Neural cell (in vitro differentiated cells): ENCODE measurements around the gene GPAM. TPM values are rescaled to one million over a fixed set of nuclear protein-coding genes. Genes with fewer than 3 reads are reported as not detected.

Experiments used
- H2AFZ ChIP-seq: fragments of 200-600, 300-800 bp; sonication (generic), shearing (Covaris generic); 2 replicates; pipeline ENCODE4 v1.6.0; 2014; ENCODE audit warnings: low read depth, mild to moderate bottlenecking, antibody characterized with exemption, low read length, moderate library complexity
- H3F3A ChIP-seq: fragments of 200-600 bp; shearing (Covaris generic); 2 replicates; pipeline ENCODE4 v1.6.1; 2016; ENCODE audit warnings: mild to moderate bottlenecking, moderate library complexity, mixed read lengths, antibody characterized with exemption, low read length; ENCODE audit not compliant: insufficient read depth, poor library complexity, severe bottlenecking
- H3K27ac ChIP-seq: fragments of 200-600, 300-800 bp; sonication (generic), shearing (Covaris generic); 2 replicates; pipeline ENCODE4 v1.5.1; 2014; ENCODE audit warnings: mild to moderate bottlenecking, low read length, moderate library complexity
- H3K27me3 ChIP-seq: fragments of 300-800, 200-600 bp; sonication (generic), shearing (Covaris generic); 2 replicates; pipeline ENCODE4 v1.6.0; 2014; ENCODE audit warnings: mild to moderate bottlenecking, low read depth, low read length, moderate library complexity; ENCODE audit not compliant: insufficient read depth
- H3K36me3 ChIP-seq: fragments of 300-800, 200-600 bp; sonication (generic), shearing (Covaris generic); 2 replicates; pipeline ENCODE4 v1.5.1; 2014; ENCODE audit warnings: mild to moderate bottlenecking, antibody characterized with exemption, low read length, moderate library complexity; ENCODE audit not compliant: insufficient read depth
- H3K4me2 ChIP-seq: fragments of 300-800, 200-600 bp; sonication (generic), shearing (Covaris generic); 2 replicates; pipeline ENCODE4 v1.6.0; 2014; ENCODE audit warnings: mild to moderate bottlenecking, low read length
- H3K4me3 ChIP-seq: fragments of 300-800, 200-600 bp; sonication (generic), shearing (Covaris generic); 2 replicates; pipeline ENCODE4 v1.5.1; 2014; ENCODE audit warnings: mild to moderate bottlenecking, low read length, moderate library complexity
- H3K79me2 ChIP-seq: fragments of 200-600 bp; shearing (Covaris generic); replicated peaks from 2 replicates; pipeline ENCODE4 v1.6.0; 2014; ENCODE audit warnings: mild to moderate bottlenecking, low read length, moderate library complexity; ENCODE audit not compliant: insufficient read depth
- H3K9ac ChIP-seq: fragments of 300-800, 200-600 bp; sonication (generic), shearing (Covaris generic); 2 replicates; pipeline ENCODE4 v1.6.1; 2016; ENCODE audit warnings: mild to moderate bottlenecking, low read length, mixed read lengths
- H3K9me2 ChIP-seq: fragments of 200-600 bp; shearing (Covaris generic); 2 replicates; pipeline ENCODE4 v1.6.1; 2016; ENCODE audit warnings: mild to moderate bottlenecking, low read length, mixed read lengths; ENCODE audit not compliant: insufficient read depth
- H3K9me3 ChIP-seq: fragments of 200-600, 300-800 bp; sonication (generic), shearing (Covaris generic); 2 replicates; pipeline ENCODE4 v1.6.1; 2016; ENCODE audit warnings: mild to moderate bottlenecking, mixed run types, low read length, moderate library complexity, mixed read lengths
- H4K20me1 ChIP-seq: fragments of 200-600 bp; shearing (Covaris generic); 2 replicates; pipeline ENCODE4 v1.6.1; 2016; ENCODE audit warnings: mild to moderate bottlenecking, mixed run types; ENCODE audit not compliant: insufficient read depth
- CTCF ChIP-seq: fragments of 450-650 bp; IDR thresholded peaks from 2 replicates; pipeline ENCODE4 v1.5.1; 2014; ENCODE audit warnings: antibody characterized with exemption, mild to moderate bottlenecking, moderate library complexity; ENCODE audit not compliant: poor library complexity, severe bottlenecking
- EP300 ChIP-seq: fragments of 450-650 bp; conservative IDR thresholded peaks from 2 replicates; pipeline ENCODE4 v1.6.1; 2014; ENCODE audit warnings: antibody characterized with exemption, mild to moderate bottlenecking, moderate library complexity; ENCODE audit not compliant: poor library complexity, severe bottlenecking
- EZH2 ChIP-seq: fragments of 200-600, 300-800 bp; shearing (Covaris generic), sonication (generic); IDR thresholded peaks from 2 replicates; pipeline ENCODE4 v1.6.1; 2014; ENCODE audit warnings: antibody characterized with exemption, low read length, borderline replicate concordance, mild to moderate bottlenecking; ENCODE audit not compliant: insufficient read depth, poor library complexity, severe bottlenecking
- MXI1 ChIP-seq: fragments of 450-650 bp; conservative IDR thresholded peaks from 2 replicates; pipeline ENCODE4 v1.6.1; 2014; ENCODE audit warnings: antibody characterized with exemption, mild to moderate bottlenecking; ENCODE audit not compliant: poor library complexity, severe bottlenecking
- POLR2AphosphoS5 ChIP-seq: IDR thresholded peaks from 2 replicates; pipeline ENCODE4 v1.6.1; 2012
- RAD21 ChIP-seq: fragments of 450-650 bp; conservative IDR thresholded peaks from 2 replicates; pipeline ENCODE4 v1.6.1; 2014; ENCODE audit warnings: antibody characterized with exemption, mild to moderate bottlenecking, moderate library complexity
- SMC3 ChIP-seq: fragments of 450-650 bp; conservative IDR thresholded peaks from 2 replicates; pipeline ENCODE4 v1.6.1; 2014; ENCODE audit warnings: antibody characterized with exemption, mild to moderate bottlenecking, moderate library complexity; ENCODE audit not compliant: poor library complexity
- TAF1 ChIP-seq: IDR thresholded peaks from 2 replicates; pipeline ENCODE4 v1.6.1; 2012; ENCODE audit warnings: low read depth
- polyA plus RNA-seq: library from polyadenylated mRNA; depleted of rRNA; stranded (reverse); fragments of >200 nt; gene quantifications from 2 replicates; pipeline ENCODE4 v1.2.3, GENCODE V29; 2014
- TF ChIP-seq, protein P1 (sequence below): IDR thresholded peaks from 2 replicates; pipeline ENCODE4 v1.6.1; 2012; ENCODE audit warnings: borderline replicate concordance

Gene GPAM
- polyA plus RNA-seq, 1 donor from 2014 or later = 17.3 TPM

- Histone ChIP-seq H3K27me3 (no peaks in the 10 kb centered on the region), H3K4me2 (no peak overlapping the region), H3K9ac (no peak overlapping the region), H3K9me3 (no peaks in the 10 kb centered on the region), H3K79me2 (no peaks in the 10 kb centered on the region), H3K27ac (no peak overlapping the region), H3F3A (no peaks in the 10 kb centered on the region), H3K9me2 (no peaks in the 10 kb centered on the region), H2AFZ (no peak overlapping the region), H3K36me3 (no peaks in the 10 kb centered on the region), H3K4me3 (no peak overlapping the region), H4K20me1 (no peaks in the 10 kb centered on the region)
- no peak for TF ChIP-seq EP300
- TF ChIP-seq, protein P1, sequence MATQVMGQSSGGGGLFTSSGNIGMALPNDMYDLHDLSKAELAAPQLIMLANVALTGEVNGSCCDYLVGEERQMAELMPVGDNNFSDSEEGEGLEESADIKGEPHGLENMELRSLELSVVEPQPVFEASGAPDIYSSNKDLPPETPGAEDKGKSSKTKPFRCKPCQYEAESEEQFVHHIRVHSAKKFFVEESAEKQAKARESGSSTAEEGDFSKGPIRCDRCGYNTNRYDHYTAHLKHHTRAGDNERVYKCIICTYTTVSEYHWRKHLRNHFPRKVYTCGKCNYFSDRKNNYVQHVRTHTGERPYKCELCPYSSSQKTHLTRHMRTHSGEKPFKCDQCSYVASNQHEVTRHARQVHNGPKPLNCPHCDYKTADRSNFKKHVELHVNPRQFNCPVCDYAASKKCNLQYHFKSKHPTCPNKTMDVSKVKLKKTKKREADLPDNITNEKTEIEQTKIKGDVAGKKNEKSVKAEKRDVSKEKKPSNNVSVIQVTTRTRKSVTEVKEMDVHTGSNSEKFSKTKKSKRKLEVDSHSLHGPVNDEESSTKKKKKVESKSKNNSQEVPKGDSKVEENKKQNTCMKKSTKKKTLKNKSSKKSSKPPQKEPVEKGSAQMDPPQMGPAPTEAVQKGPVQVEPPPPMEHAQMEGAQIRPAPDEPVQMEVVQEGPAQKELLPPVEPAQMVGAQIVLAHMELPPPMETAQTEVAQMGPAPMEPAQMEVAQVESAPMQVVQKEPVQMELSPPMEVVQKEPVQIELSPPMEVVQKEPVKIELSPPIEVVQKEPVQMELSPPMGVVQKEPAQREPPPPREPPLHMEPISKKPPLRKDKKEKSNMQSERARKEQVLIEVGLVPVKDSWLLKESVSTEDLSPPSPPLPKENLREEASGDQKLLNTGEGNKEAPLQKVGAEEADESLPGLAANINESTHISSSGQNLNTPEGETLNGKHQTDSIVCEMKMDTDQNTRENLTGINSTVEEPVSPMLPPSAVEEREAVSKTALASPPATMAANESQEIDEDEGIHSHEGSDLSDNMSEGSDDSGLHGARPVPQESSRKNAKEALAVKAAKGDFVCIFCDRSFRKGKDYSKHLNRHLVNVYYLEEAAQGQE = no peak
- TF ChIP-seq POLR2AphosphoS5 = no peak
- TF ChIP-seq CTCF = no peak
- no peak for TF ChIP-seq TAF1
- TF ChIP-seq SMC3 = no peak
- TF ChIP-seq EZH2 = no peak
- TF ChIP-seq RAD21 = no peak
- no peak for TF ChIP-seq MXI1
These were observed 33.9 kb upstream of the GPAM start for GRCh38 chr10:112217386-112218035.

DNA sequence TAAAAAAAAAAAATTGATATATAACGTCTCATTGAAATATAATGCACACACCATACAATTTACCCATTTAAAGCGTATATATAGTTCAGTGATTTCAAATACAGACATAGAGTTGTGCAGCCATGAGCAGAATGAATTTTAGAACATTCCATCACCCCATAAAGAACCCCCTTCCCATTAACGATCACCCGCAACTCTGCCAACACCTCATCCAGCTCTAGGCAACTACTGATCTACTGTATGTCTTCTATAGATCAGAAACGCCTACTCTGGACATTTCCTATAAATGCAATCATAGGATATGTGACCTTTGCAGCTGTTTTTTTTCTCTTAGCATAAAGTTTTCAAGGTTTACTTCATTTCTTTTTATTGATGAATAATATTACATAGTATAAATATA lies 33.4 kb upstream of the GPAM start:
- Histone ChIP-seq H2AFZ (no peak overlapping the region), H3K9me3 (no peaks in the 10 kb centered on the region), H3K27me3 (no peaks in the 10 kb centered on the region), H3K79me2 (no peaks in the 10 kb centered on the region), H4K20me1 (no peaks in the 10 kb centered on the region), H3K4me2 (no peak overlapping the region), H3K9ac (no peak overlapping the region), H3K9me2 (no peaks in the 10 kb centered on the region), H3K4me3 (no peak overlapping the region), H3K27ac (no peak overlapping the region), H3K36me3 (no peaks in the 10 kb centered on the region), H3F3A (no peaks in the 10 kb centered on the region)
- no peak for TF ChIP-seq POLR2AphosphoS5
- no peak for TF ChIP-seq RAD21
- no peak for TF ChIP-seq EP300
- TF ChIP-seq, protein P1 = no peak
- TF ChIP-seq EZH2 = no peak
- no peak for TF ChIP-seq MXI1
- TF ChIP-seq CTCF = no peak
- no peak for TF ChIP-seq TAF1
- no peak for TF ChIP-seq SMC3
